ENCODE results near the gene CCNL1.

- no peak for TF ChIP-seq ESRRG (CRISPR knock-in tag; IDR thresholded peaks at IDR 0.05)
- no peak for TF ChIP-seq ZNF8 (CRISPR knock-in tag; IDR thresholded peaks at IDR 0.05)
- no peak for TF ChIP-seq TOX (CRISPR knock-in tag; IDR thresholded peaks at IDR 0.05; ENCODE audit: borderline replicate concordance)
- TF ChIP-seq ARNTL (CRISPR knock-in tag; IDR thresholded peaks at IDR 0.05; ENCODE audit: borderline replicate concordance, low read depth) = no peak
- no peak for TF ChIP-seq PATZ1 (CRISPR knock-in tag; IDR thresholded peaks at IDR 0.05; ENCODE audit: borderline replicate concordance)
- TF ChIP-seq ZNF565 (CRISPR knock-in tag; conservative IDR thresholded peaks at IDR 0.05; ENCODE audit: low read depth) = no peak
- no peak for TF ChIP-seq GLIS3 (CRISPR knock-in tag; IDR thresholded peaks at IDR 0.05)
- TF ChIP-seq CSRNP3 (CRISPR knock-in tag; IDR thresholded peaks at IDR 0.05) = no peak
- no peak for TF ChIP-seq TSHZ2 (CRISPR knock-in tag; IDR thresholded peaks at IDR 0.05)
Observed at GRCh38 chr3:157112536-157112935, 47.4 kb downstream of the CCNL1 start.
